Muscle of leg (tissue), 11 donors: ENCODE measurements around the gene TIMM9. TPM values are rescaled to one million over a fixed set of nuclear protein-coding genes. Genes with fewer than 3 reads are reported as not detected.
"Not testable (repeated sequence)": the region's sequence is repeated elsewhere in the genome, so short reads cannot be mapped to it uniquely, and the experiment has no call there.

Experiments used
- DNase-seq: peaks from one replicate; pipeline ENCODE4 v3.0.0; 2013
- H3K27ac ChIP-seq: one replicate; pipeline ENCODE4 v1.5.1; 2013; ENCODE audit warnings: mild to moderate bottlenecking, low read length, control low read depth
- H3K27me3 ChIP-seq: one replicate; pipeline ENCODE4 v1.6.1; 2013; ENCODE audit warnings: low read length; ENCODE audit not compliant: control insufficient read depth, insufficient read depth
- H3K36me3 ChIP-seq: one replicate; pipeline ENCODE4 v1.6.1; 2013; ENCODE audit warnings: low read length; ENCODE audit not compliant: control insufficient read depth, insufficient read depth
- H3K4me1 ChIP-seq: one replicate; pipeline ENCODE4 v1.6.1; 2013; ENCODE audit warnings: low read length; ENCODE audit not compliant: control insufficient read depth, insufficient read depth
- H3K4me3 ChIP-seq: one replicate; pipeline ENCODE4 v1.5.1; 2013; ENCODE audit warnings: low read length, control low read depth
- H3K9me3 ChIP-seq: replicated peaks from 2 replicates; pipeline ENCODE4 v1.6.1; 2013; ENCODE audit warnings: low read depth, low read length; ENCODE audit not compliant: control insufficient read depth
- WGBS: methylation state at CpG from one replicate; pipeline ENCODE4 v1.1.5; 2013; ENCODE audit warnings: missing lambda C conversion rate; ENCODE audit not compliant: insufficient coverage; 5-methylcytosine and 5-hydroxymethylcytosine counted together
- polyA plus RNA-seq, 8 donors: library from polyadenylated mRNA; unstranded; fragments of 120-200 nt; gene quantifications; one replicate each; pipeline versions ENCODE4 v1.2.1 to v1.2.3, GENCODE V29; 2013; ENCODE audit warnings: inconsistent platforms in 1 of 8, low replicate concordance in 1 of 8; ENCODE audit not compliant: insufficient read length in 8 of 8, insufficient read depth in 1 of 8
- total RNA-seq: library from RNA; stranded (reverse); fragments of 120-200 nt; gene quantifications from one replicate; pipeline ENCODE4 v1.2.4, GENCODE V29; 2013

The TIMM9 gene
- total and polyA plus RNA-seq, 9 donors: 42.5 to 99.1 (median 86.7) TPM

GRCh38 chr14:58455593-58456265 is 28.4 kb upstream of the TIMM9 start:
- no peaks in the 10 kb centered on the region for H3K9me3 ChIP-seq
- no peaks in the 10 kb centered on the region for H3K27me3 ChIP-seq
- no peak overlapping the region for H3K27ac ChIP-seq
- no peaks in the 10 kb centered on the region for H3K4me1 ChIP-seq
- peaks cover 20% of the 10 kb centered on the region for H3K36me3 ChIP-seq
- WGBS: 100% methylated on average over 2 of the region's 9 CpGs
- DNase-seq: no peak
- no peak overlapping the region for H3K4me3 ChIP-seq

GRCh38 chr14:58444627-58445026 is 17.3 kb upstream of the TIMM9 start:
- no peaks in the 10 kb centered on the region for H3K9me3 ChIP-seq
- peaks cover 15% of the 10 kb centered on the region for H3K36me3 ChIP-seq
- H3K27ac ChIP-seq: no peak overlapping the region
- no peaks in the 10 kb centered on the region for H3K4me1 ChIP-seq
- H3K27me3 ChIP-seq: no peaks in the 10 kb centered on the region
- no peak overlapping the region for H3K4me3 ChIP-seq
- no CpG with 5 or more reads among the region's 5 CpGs for WGBS
- no peak for DNase-seq

- no peak overlapping the region for H3K27ac ChIP-seq
- DNase-seq: no peak
- 80% methylated on average over 1 of the region's 5 CpGs for WGBS
- H3K9me3 ChIP-seq: no peaks in the 10 kb centered on the region
- no peak overlapping the region for H3K4me3 ChIP-seq
- peaks cover 13% of the 10 kb centered on the region for H3K36me3 ChIP-seq
- no peaks in the 10 kb centered on the region for H3K4me1 ChIP-seq
- H3K27me3 ChIP-seq: no peaks in the 10 kb centered on the region
Measured at GRCh38 chr14:58439476-58439875, 12.1 kb upstream of the TIMM9 start.

GRCh38 chr14:58430156-58430555 is 2.8 kb upstream of the TIMM9 start:
- no CpG with 5 or more reads among the region's 1 CpG for WGBS

GRCh38 chr14:58428118-58428683 is 870 bp upstream of the TIMM9 start:
- H3K36me3 ChIP-seq: peaks cover 7% of the 10 kb centered on the region
- peak overlapping the region; percentile 98 for H3K27ac ChIP-seq
- H3K4me3 ChIP-seq: peak overlapping the region; percentile 99
- DNase-seq: peak; percentile 85
- H3K9me3 ChIP-seq: no peaks in the 10 kb centered on the region
- H3K4me1 ChIP-seq: peaks cover 6% of the 10 kb centered on the region
- H3K27me3 ChIP-seq: no peaks in the 10 kb centered on the region
- WGBS: 0% methylated on average over 2 of the region's 10 CpGs

More at GRCh38 chr14:58430156-58430555, 2.8 kb upstream of the TIMM9 start:
- H3K27ac ChIP-seq: no peak overlapping the region
- no peak overlapping the region for H3K4me3 ChIP-seq
- peaks cover 6% of the 10 kb centered on the region for H3K4me1 ChIP-seq
- H3K27me3 ChIP-seq: no peaks in the 10 kb centered on the region
- H3K36me3 ChIP-seq: peaks cover 16% of the 10 kb centered on the region
- DNase-seq: no peak
- no peaks in the 10 kb centered on the region for H3K9me3 ChIP-seq

- H3K36me3 ChIP-seq: peaks cover 5% of the 10 kb centered on the region
- DNase-seq: peak; percentile 89
- H3K4me3 ChIP-seq: peak overlapping the region; percentile 99
- H3K27me3 ChIP-seq: no peaks in the 10 kb centered on the region
- H3K4me1 ChIP-seq: peaks cover 6% of the 10 kb centered on the region
- 0% methylated on average over 19 of the region's 35 CpGs for WGBS
- peak overlapping the region; percentile 98 for H3K27ac ChIP-seq
- no peaks in the 10 kb centered on the region for H3K9me3 ChIP-seq
Measured at GRCh38 chr14:58426670-58427280, 556 bp downstream of the TIMM9 start.

GRCh38 chr14:58416934-58417333 is 10.4 kb downstream of the TIMM9 start:
- H3K27me3 ChIP-seq, H3K27ac ChIP-seq, DNase-seq, H3K4me1 ChIP-seq, H3K9me3 ChIP-seq, H3K4me3 ChIP-seq: not testable (repeated sequence)
- WGBS: 100% methylated on average over 1 of the region's 1 CpG
- peaks cover 32% of the 10 kb centered on the region for H3K36me3 ChIP-seq

GRCh38 chr14:58415636-58416547 is 11.4 kb downstream of the TIMM9 start:
- Histone ChIP-seq H3K27ac (no peak overlapping the region), H3K9me3 (no peaks in the 10 kb centered on the region), H3K36me3 (peaks cover 39% of the 10 kb centered on the region), H3K27me3 (no peaks in the 10 kb centered on the region), H3K4me1 (no peaks in the 10 kb centered on the region), H3K4me3 (no peak overlapping the region)
- DNase-seq: no peak
- WGBS: 98% methylated on average over 6 of the region's 10 CpGs

GRCh38 chr14:58414845-58415244 is 12.5 kb downstream of the TIMM9 start:
- Histone ChIP-seq H3K27ac (no peak overlapping the region), H3K27me3 (no peaks in the 10 kb centered on the region), H3K36me3 (peaks cover 43% of the 10 kb centered on the region), H3K4me1 (no peaks in the 10 kb centered on the region), H3K9me3 (no peaks in the 10 kb centered on the region), H3K4me3 (no peak overlapping the region)
- 100% methylated on average over 1 of the region's 1 CpG for WGBS
- no peak for DNase-seq
